HCT116 (cell line): Measurements from ENCODE around the gene CENPX. TPM values are rescaled to one million over a fixed set of nuclear protein-coding genes. Genes with fewer than 3 reads are reported as not detected.

ENCODE experiments used
- ATAC-seq: fragments of 200-7000 bp; cut with Tn5 transposase; 2 replicates; pipeline ENCODE4 v1.9.1; 2020; ENCODE audit warnings: mild to moderate bottlenecking, moderate library complexity
- BruUV-seq: library from RNA; stranded (reverse); fragments of 400-500 nt; replicated peaks from 2 replicates; lab custom pipeline; 2021; lab: Mats Ljungman, UMichigan
- CTCF ChIA-PET: fragments of 300-600 bp; sonication (Branson Sonifier 250); formaldehyde crosslinking; loops from one replicate; lab custom pipeline; 2021; ENCODE audit warnings: antibody characterized with exemption; lab: Charles Lee
- POLR2A ChIA-PET: fragments of 300-600, 350-600 bp; sonication (Branson Sonifier 250); formaldehyde crosslinking; loops from one replicate; lab custom pipeline; 2021; ENCODE audit warnings: antibody characterized with exemption; lab: Charles Lee
- RAD21 ChIA-PET, 2 experiments: fragments of 300-600 bp; sonication (Branson Sonifier 250); formaldehyde crosslinking; loops; one replicate each; lab custom pipeline; 2023; ENCODE audit warnings: low total read pairs in 2 of 2; ENCODE audit not compliant: uncharacterized antibody in 2 of 2, unreplicated experiment in 2 of 2, low non-redundant PET in 1 of 2; lab: Charles Lee
- DNase-seq: peaks from one replicate; pipeline ENCODE4 v3.0.0-alpha.2; 2010; ENCODE audit warnings: low read depth, low spot score
- H2AFZ ChIP-seq: fragments of 200-600 bp; shearing (Covaris generic), sonication (generic); 2 replicates; pipeline ENCODE4 v1.6.1; 2017; ENCODE audit warnings: low read depth, mixed run types, mixed read lengths, antibody characterized with exemption, low read length; ENCODE audit not compliant: poor library complexity, severe bottlenecking
- H3K27ac ChIP-seq: 2 replicates; pipeline ENCODE4 v1.5.1; 2012; ENCODE audit warnings: low read depth, low read length
- H3K27me3 ChIP-seq: fragments of 200-600 bp; sonication (generic); 2 replicates; pipeline ENCODE4 v1.6.1; 2016; ENCODE audit warnings: mixed run types, low read length, mixed read lengths; ENCODE audit not compliant: insufficient read depth
- H3K36me3 ChIP-seq, 2 experiments: fragments of 200-500 bp in 1 of 2; fragments of 200-600 bp in 1 of 2; sonication (Bioruptor generic) in 1 of 2; sonication (generic) in 1 of 2; 2 replicates each; pipeline versions ENCODE4 v1.5.1 to v1.6.1; 2014 to 2016; ENCODE audit warnings: low read length in 2 of 2, inconsistent platforms in 1 of 2, mixed read lengths in 1 of 2, mixed run types in 1 of 2; ENCODE audit not compliant: insufficient read depth in 2 of 2, control insufficient read depth in 1 of 2
- H3K4me1 ChIP-seq, 2 experiments: fragments of 200-600 bp in 1 of 2; sonication (generic) in 1 of 2; 2 replicates each; pipeline versions ENCODE4 v1.5.1 to v1.6.1; 2012 to 2017; ENCODE audit warnings: low read length in 2 of 2, inconsistent platforms in 1 of 2, mild to moderate bottlenecking in 1 of 2, mixed read lengths in 1 of 2, mixed run types in 1 of 2, moderate library complexity in 1 of 2; ENCODE audit not compliant: insufficient read depth in 2 of 2, control insufficient read depth in 1 of 2
- H3K4me2 ChIP-seq: fragments of 200-600 bp; sonication (generic); 2 replicates; pipeline ENCODE4 v1.6.1; 2017; ENCODE audit warnings: mixed run types, low read length, mixed read lengths
- H3K4me3 ChIP-seq, 2 experiments: fragments of 200-600 bp in 1 of 2; sonication (generic) in 1 of 2; replicated peaks in 1 of 2; 2 replicates each; pipeline ENCODE4 v1.5.1; 2011 to 2016; ENCODE audit warnings: low read length in 2 of 2, control low read depth in 1 of 2, low read depth in 1 of 2, mild to moderate bottlenecking in 1 of 2, mixed read lengths in 1 of 2, mixed run types in 1 of 2
- H3K79me2 ChIP-seq: fragments of 200-600 bp; sonication (generic); 2 replicates; pipeline ENCODE4 v1.6.1; 2017; ENCODE audit warnings: mild to moderate bottlenecking, mixed run types, low read length, moderate library complexity, mixed read lengths; ENCODE audit not compliant: insufficient read depth
- H3K9ac ChIP-seq: fragments of 200-600 bp; sonication (generic); 2 replicates; pipeline ENCODE4 v1.6.1; 2016; ENCODE audit warnings: low read length, mixed read lengths
- H3K9me2 ChIP-seq: fragments of 200-600 bp; sonication (generic), shearing (Covaris generic); 2 replicates; pipeline ENCODE4 v1.6.1; 2017; ENCODE audit warnings: mixed run types, mild to moderate bottlenecking, moderate library complexity; ENCODE audit not compliant: insufficient read depth
- H3K9me3 ChIP-seq, 2 experiments: fragments of 200-500 bp in 1 of 2; fragments of 200-600 bp in 1 of 2; sonication (Bioruptor generic) in 1 of 2; sonication (generic) in 1 of 2; 2 replicates each; pipeline ENCODE4 v1.6.1; 2014 to 2017; ENCODE audit warnings: low read length in 2 of 2, mixed read lengths in 2 of 2, inconsistent platforms in 1 of 2, low read depth in 1 of 2, mild to moderate bottlenecking in 1 of 2, mixed run types in 1 of 2, moderate library complexity in 1 of 2; ENCODE audit not compliant: control insufficient read depth in 1 of 2, insufficient read depth in 1 of 2
- H4K20me1 ChIP-seq: fragments of 200-600 bp; sonication (generic), shearing (Covaris generic); 2 replicates; pipeline ENCODE4 v1.6.1; 2017; ENCODE audit warnings: mixed run types, mild to moderate bottlenecking, moderate library complexity; ENCODE audit not compliant: insufficient read depth
- ATF3 ChIP-seq: IDR thresholded peaks from 2 replicates; pipeline ENCODE4 v1.6.1; 2012
- CTCF ChIP-seq, 3 experiments: fragments of 200-600 bp in 1 of 3; sonication (generic) in 1 of 3; IDR thresholded peaks in 2 of 3; conservative IDR thresholded peaks in 1 of 3; 2 replicates each; pipeline ENCODE4 v1.5.1; 2012 to 2017; ENCODE audit warnings: low read depth in 2 of 3, low read length in 2 of 3, antibody characterized with exemption in 1 of 3, borderline replicate concordance in 1 of 3, control low read depth in 1 of 3, mild to moderate bottlenecking in 1 of 3, mixed read lengths in 1 of 3, mixed run types in 1 of 3, moderate library complexity in 1 of 3; ENCODE audit not compliant: insufficient read depth in 1 of 3
- EZH2 ChIP-seq: fragments of 200-600 bp; sonication (generic); IDR thresholded peaks from 2 replicates; pipeline ENCODE4 v1.6.1; 2017; ENCODE audit warnings: antibody characterized with exemption, mixed run types
- EZH2phosphoT487 ChIP-seq: fragments of 200-600 bp; IDR thresholded peaks from 2 replicates; pipeline ENCODE4 v1.6.1; 2018; ENCODE audit warnings: antibody characterized with exemption, borderline replicate concordance
- MAX ChIP-seq: IDR thresholded peaks from 2 replicates; pipeline ENCODE4 v1.6.1; 2012
- POLR2AphosphoS5 ChIP-seq: IDR thresholded peaks from 2 replicates; pipeline ENCODE4 v1.6.1; 2011; ENCODE audit warnings: mild to moderate bottlenecking, low read depth, low read length, moderate library complexity
- REST ChIP-seq: IDR thresholded peaks from 2 replicates; pipeline ENCODE4 v1.6.1; 2012; ENCODE audit warnings: low read depth
- SP1 ChIP-seq: IDR thresholded peaks from 2 replicates; pipeline ENCODE4 v1.6.1; 2012; ENCODE audit warnings: low read depth
- TCF7L2 ChIP-seq: IDR thresholded peaks from 2 replicates; pipeline ENCODE4 v1.7.0; 2011; ENCODE audit warnings: borderline replicate concordance, inconsistent platforms; ENCODE audit not compliant: insufficient read depth, insufficient read length; ENCODE audit errors: extremely low read depth
- YY1 ChIP-seq: IDR thresholded peaks from 2 replicates; pipeline ENCODE4 v1.6.1; 2011; ENCODE audit warnings: low read length, low read depth, moderate library complexity, mild to moderate bottlenecking; ENCODE audit not compliant: insufficient replicate concordance; ENCODE audit errors: extremely low read depth
- ZFX ChIP-seq: fragments of 450-650 bp; IDR thresholded peaks from 2 replicates; pipeline ENCODE4 v1.6.1; 2017
- ZNF274 ChIP-seq: fragments of 200-500 bp; sonication (Bioruptor generic); IDR thresholded peaks from 2 replicates; pipeline ENCODE4 v1.6.1; 2014; ENCODE audit warnings: mild to moderate bottlenecking, low read depth, low read length, inconsistent platforms
- intact Hi-C: fragments of 100-400 bp; cut with micrococcal nuclease; formaldehyde crosslinking; loops from 2 replicates; pipeline ENCODE4 v1.10.0; 2022
- total RNA-seq: library from RNA; stranded (reverse); gene quantifications from one replicate; pipeline ENCODE4 v1.2.1, GENCODE V29; 2021; ENCODE audit not compliant: unreplicated experiment

The CENPX gene
- total RNA-seq, 1 experiment from 2014 or later = 184 TPM

GRCh38 chr17:82060001-82060380 is 37.3 kb upstream of the CENPX start:
- Histone ChIP-seq H3K4me3 (no peak overlapping the region), H3K4me1 (peaks cover 8 to 25% of the 10 kb centered on the region in 2 experiments; a peak in 3 of 4 replicates), H3K9me2 (no peaks in the 10 kb centered on the region), H4K20me1 (no peaks in the 10 kb centered on the region; the same call in 1 of the 2 replicates), H3K36me3 (peaks cover 23 to 86% of the 10 kb centered on the region in 2 experiments), H3K27me3 (no peaks in the 10 kb centered on the region), H3K9me3 (no peaks in the 10 kb centered on the region), H3K4me2 (no peak overlapping the region), H3K79me2 (peaks cover 30% of the 10 kb centered on the region)
- POLR2A ChIA-PET = no interaction called here
- intact Hi-C loops = no loop called here
- ATAC-seq = no peak
- CTCF ChIA-PET = no interaction called here
- RAD21 ChIA-PET = no interaction called here
- BruUV-seq = no TSS peak
- no peak for DNase-seq
- no peak for TF ChIP-seq ZNF274
- no peak for TF ChIP-seq ZFX
- no peak for TF ChIP-seq MAX
- no peak for TF ChIP-seq EZH2phosphoT487
- TF ChIP-seq EZH2 = no peak
- no peak for TF ChIP-seq SP1
- no peak for TF ChIP-seq REST
- no peak for TF ChIP-seq ATF3
- no peak for TF ChIP-seq CTCF (IDR thresholded peaks at IDR 0.05 in 2 of 3, conservative IDR thresholded peaks at IDR 0.05 in 1 of 3; ENCODE audit: borderline replicate concordance in 1 of 3, insufficient read depth in 1 of 3, low read depth in 2 of 3, low read length in 2 of 3)
- no peak for TF ChIP-seq POLR2AphosphoS5
- TF ChIP-seq YY1 = no peak
- no peak for TF ChIP-seq TCF7L2
- TF ChIP-seq, all 23 proteins: peak for 0
- peak overlapping the region; percentile 23; the same call in 1 of the 2 replicates for H3K27ac ChIP-seq
- H2AFZ ChIP-seq = no peak overlapping the region
- H3K9ac ChIP-seq = no peak overlapping the region
